Measurements from ENCODE around the gene MYOG. TPM values are rescaled to one million over a fixed set of nuclear protein-coding genes. Genes with fewer than 3 reads are reported as not detected.
A peak's percentile ranks its signal among the peaks of the same experiment; 100 is the strongest.

MYOG gene
- total RNA-seq, 2 donors from 2014 or later = not detected

GRCh38 chr1:203080456-203080855 lies 5.4 kb downstream of the MYOG start:
- Mint-ChIP-seq H3K4me3 (no peak overlapping the region), H3K4me1 (ENCODE audit: low read depth) (peaks cover 6% of the 10 kb centered on the region), H3K27me3 (ENCODE audit: low read depth) (peaks cover 41% of the 10 kb centered on the region), H3K36me3 (ENCODE audit: insufficient read depth in 2 of 2) (no peaks in the 10 kb centered on the region), H3K27ac (no peak overlapping the region), H3K9me3 (no peaks in the 10 kb centered on the region)
- ATAC-seq (replicated peaks in 1 of 2) (no peak), DNase-seq (no peak)

GRCh38 chr1:203078478-203078877 lies 7.3 kb downstream of the MYOG start:
- Mint-ChIP-seq H3K4me3 (no peak overlapping the region), H3K27ac (no peak overlapping the region), H3K36me3 (ENCODE audit: insufficient read depth in 2 of 2) (no peaks in the 10 kb centered on the region), H3K4me1 (ENCODE audit: low read depth) (peaks cover 6% of the 10 kb centered on the region), H3K27me3 (ENCODE audit: low read depth) (peaks cover 55% of the 10 kb centered on the region), H3K9me3 (no peaks in the 10 kb centered on the region)
- no peak for ATAC-seq (replicated peaks in 1 of 2)
- no peak for DNase-seq

- no peak for ATAC-seq (replicated peaks in 1 of 2)
These were observed 7.9 kb downstream of the MYOG start for GRCh38 chr1:203077956-203078355.

GRCh38 chr1:203077367-203077766 lies 8.4 kb downstream of the MYOG start:
- ATAC-seq (replicated peaks in 1 of 2) (no peak), DNase-seq (no peak)
- no peak overlapping the region for H3K27ac Mint-ChIP-seq
- no peaks in the 10 kb centered on the region for H3K9me3 Mint-ChIP-seq
- peaks cover 60% of the 10 kb centered on the region for H3K27me3 Mint-ChIP-seq (ENCODE audit: low read depth)
- H3K4me1 Mint-ChIP-seq (ENCODE audit: low read depth) = peaks cover 6% of the 10 kb centered on the region
- no peaks in the 10 kb centered on the region for H3K36me3 Mint-ChIP-seq (ENCODE audit: insufficient read depth in 2 of 2)
- H3K4me3 Mint-ChIP-seq = no peak overlapping the region

More at GRCh38 chr1:203077956-203078355, 7.9 kb downstream of the MYOG start:
- Mint-ChIP-seq H3K9me3 (no peaks in the 10 kb centered on the region), H3K27me3 (ENCODE audit: low read depth) (peaks cover 60% of the 10 kb centered on the region), H3K36me3 (ENCODE audit: insufficient read depth in 2 of 2) (no peaks in the 10 kb centered on the region), H3K4me3 (no peak overlapping the region), H3K27ac (no peak overlapping the region), H3K4me1 (ENCODE audit: low read depth) (peaks cover 6% of the 10 kb centered on the region)
- no peak for DNase-seq

- ATAC-seq (replicated peaks in 1 of 2) (peak; percentile 30 to 37), DNase-seq (no peak)
- Mint-ChIP-seq H3K27ac (no peak overlapping the region), H3K4me1 (ENCODE audit: low read depth) (peaks cover 6% of the 10 kb centered on the region), H3K36me3 (ENCODE audit: insufficient read depth in 2 of 2) (no peaks in the 10 kb centered on the region), H3K4me3 (peak overlapping the region; percentile 42 to 84), H3K27me3 (ENCODE audit: low read depth) (peaks cover 50% of the 10 kb centered on the region), H3K9me3 (no peaks in the 10 kb centered on the region)
These were observed 9.7 kb downstream of the MYOG start for GRCh38 chr1:203076031-203076511.

GRCh38 chr1:203075236-203076030 lies 10.4 kb downstream of the MYOG start:
- peak overlapping the region in 1 of 2 donors; percentile 28 for H3K4me3 Mint-ChIP-seq
- peaks cover 6% of the 10 kb centered on the region for H3K4me1 Mint-ChIP-seq (ENCODE audit: low read depth)
- no peaks in the 10 kb centered on the region for H3K36me3 Mint-ChIP-seq (ENCODE audit: insufficient read depth in 2 of 2)
- peaks cover 45% of the 10 kb centered on the region for H3K27me3 Mint-ChIP-seq (ENCODE audit: low read depth)
- H3K27ac Mint-ChIP-seq = no peak overlapping the region
- DNase-seq (peak; percentile 7 to 9), ATAC-seq (replicated peaks in 1 of 2) (peak; percentile 42 to 71)
- H3K9me3 Mint-ChIP-seq = no peaks in the 10 kb centered on the region

- Mint-ChIP-seq H3K27ac (no peak overlapping the region), H3K4me1 (ENCODE audit: low read depth) (peaks cover 6% of the 10 kb centered on the region), H3K27me3 (ENCODE audit: low read depth) (peaks cover 37% of the 10 kb centered on the region), H3K36me3 (ENCODE audit: insufficient read depth in 2 of 2) (no peaks in the 10 kb centered on the region), H3K4me3 (peak overlapping the region in 1 of 2 donors; percentile 56), H3K9me3 (no peaks in the 10 kb centered on the region)
- DNase-seq = no peak
- ATAC-seq (replicated peaks in 1 of 2) = no peak
These were observed 11.2 kb downstream of the MYOG start for GRCh38 chr1:203074610-203075009.

GRCh38 chr1:203073469-203073868 lies 12.3 kb downstream of the MYOG start:
- peaks cover 6% of the 10 kb centered on the region for H3K4me1 Mint-ChIP-seq (ENCODE audit: low read depth)
- H3K27me3 Mint-ChIP-seq (ENCODE audit: low read depth) = peaks cover 30% of the 10 kb centered on the region
- no peak overlapping the region for H3K27ac Mint-ChIP-seq
- ATAC-seq (replicated peaks in 1 of 2) = no peak
- H3K36me3 Mint-ChIP-seq (ENCODE audit: insufficient read depth in 2 of 2) = no peaks in the 10 kb centered on the region
- no peak for DNase-seq
- H3K9me3 Mint-ChIP-seq = no peaks in the 10 kb centered on the region
- H3K4me3 Mint-ChIP-seq = no peak overlapping the region

GRCh38 chr1:203072911-203073310 lies 12.9 kb downstream of the MYOG start:
- no peak for ATAC-seq (replicated peaks in 1 of 2)
- Mint-ChIP-seq H3K36me3 (ENCODE audit: insufficient read depth in 2 of 2) (no peaks in the 10 kb centered on the region), H3K4me3 (no peak overlapping the region), H3K9me3 (no peaks in the 10 kb centered on the region), H3K27ac (no peak overlapping the region), H3K4me1 (ENCODE audit: low read depth) (peaks cover 6% of the 10 kb centered on the region), H3K27me3 (ENCODE audit: low read depth) (peaks cover 30% of the 10 kb centered on the region)
- no peak for DNase-seq

- no peak overlapping the region for H3K27ac Mint-ChIP-seq
- no peaks in the 10 kb centered on the region for H3K36me3 Mint-ChIP-seq (ENCODE audit: insufficient read depth in 2 of 2)
These were observed 13.7 kb downstream of the MYOG start for GRCh38 chr1:203072002-203072602.

GRCh38 chr1:203069030-203069747 lies 16.6 kb downstream of the MYOG start:
- no peak for ATAC-seq (replicated peaks in 1 of 2)
- Mint-ChIP-seq H3K36me3 (ENCODE audit: insufficient read depth in 2 of 2) (no peaks in the 10 kb centered on the region), H3K27me3 (ENCODE audit: low read depth) (peaks cover 14% of the 10 kb centered on the region)

More at GRCh38 chr1:203072002-203072602, 13.7 kb downstream of the MYOG start:
- Mint-ChIP-seq H3K4me3 (no peak overlapping the region), H3K27me3 (ENCODE audit: low read depth) (peaks cover 30% of the 10 kb centered on the region), H3K4me1 (ENCODE audit: low read depth) (peaks cover 6% of the 10 kb centered on the region), H3K9me3 (no peaks in the 10 kb centered on the region)
- DNase-seq = no peak
- no peak for ATAC-seq (replicated peaks in 1 of 2)

GRCh38 chr1:203066965-203067364 lies 18.8 kb downstream of the MYOG start:
- ATAC-seq (replicated peaks in 1 of 2) (no peak), DNase-seq (no peak)
- Mint-ChIP-seq H3K4me1 (ENCODE audit: low read depth) (no peaks in the 10 kb centered on the region), H3K36me3 (ENCODE audit: insufficient read depth in 2 of 2) (no peaks in the 10 kb centered on the region), H3K27me3 (ENCODE audit: low read depth) (no peaks in the 10 kb centered on the region), H3K27ac (no peak overlapping the region), H3K4me3 (no peak overlapping the region), H3K9me3 (no peaks in the 10 kb centered on the region)

More at GRCh38 chr1:203069030-203069747, 16.6 kb downstream of the MYOG start:
- no peaks in the 10 kb centered on the region for H3K4me1 Mint-ChIP-seq (ENCODE audit: low read depth)
- H3K9me3 Mint-ChIP-seq = no peaks in the 10 kb centered on the region
- no peak for DNase-seq
- H3K4me3 Mint-ChIP-seq = no peak overlapping the region
- H3K27ac Mint-ChIP-seq = no peak overlapping the region

GRCh38 chr1:203065986-203066385 lies 19.8 kb downstream of the MYOG start:
- Mint-ChIP-seq H3K4me1 (ENCODE audit: low read depth) (no peaks in the 10 kb centered on the region), H3K9me3 (no peaks in the 10 kb centered on the region), H3K4me3 (no peak overlapping the region), H3K27ac (no peak overlapping the region), H3K36me3 (ENCODE audit: insufficient read depth in 2 of 2) (no peaks in the 10 kb centered on the region), H3K27me3 (ENCODE audit: low read depth) (no peaks in the 10 kb centered on the region)
- ATAC-seq (replicated peaks in 1 of 2) = no peak
- DNase-seq = no peak
